HG02571 (cell line): ENCODE results near the gene CACTIN.
"Not testable (repeated sequence)": the region's sequence is repeated elsewhere in the genome, so short reads cannot be mapped to it uniquely, and the experiment has no call there.

ENCODE experiments used
- ATAC-seq: cut with Tn5 transposase; IDR thresholded peaks from one replicate; pipeline ENCODE4 v1.9.1; 2021; ENCODE audit warnings: mild to moderate bottlenecking, moderate library complexity; ENCODE audit not compliant: unreplicated experiment

The CACTIN gene

GRCh38 chr19:3628766-3629165 is 2.2 kb upstream of the CACTIN start:
- not testable (repeated sequence) for ATAC-seq

DNA sequence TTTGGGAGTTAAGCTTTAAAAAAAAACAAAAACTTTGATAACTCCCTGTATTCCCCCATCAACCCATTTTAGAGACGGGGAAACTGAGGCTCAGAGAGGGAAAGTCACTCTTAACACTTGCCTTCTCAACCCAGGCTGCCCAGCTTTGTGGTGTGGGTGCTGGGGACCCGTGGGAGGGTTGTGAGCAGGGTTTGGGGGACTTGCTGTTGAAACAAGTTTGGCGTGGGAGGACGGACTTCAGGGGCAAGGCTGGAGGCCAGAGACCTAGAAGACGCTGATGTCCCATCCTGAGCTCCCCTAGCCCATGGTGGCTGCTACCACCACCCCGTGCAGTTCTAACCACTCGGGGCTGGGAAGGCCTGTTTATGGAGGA is 747 bp upstream of the CACTIN start:
- ATAC-seq = no peak

DNA sequence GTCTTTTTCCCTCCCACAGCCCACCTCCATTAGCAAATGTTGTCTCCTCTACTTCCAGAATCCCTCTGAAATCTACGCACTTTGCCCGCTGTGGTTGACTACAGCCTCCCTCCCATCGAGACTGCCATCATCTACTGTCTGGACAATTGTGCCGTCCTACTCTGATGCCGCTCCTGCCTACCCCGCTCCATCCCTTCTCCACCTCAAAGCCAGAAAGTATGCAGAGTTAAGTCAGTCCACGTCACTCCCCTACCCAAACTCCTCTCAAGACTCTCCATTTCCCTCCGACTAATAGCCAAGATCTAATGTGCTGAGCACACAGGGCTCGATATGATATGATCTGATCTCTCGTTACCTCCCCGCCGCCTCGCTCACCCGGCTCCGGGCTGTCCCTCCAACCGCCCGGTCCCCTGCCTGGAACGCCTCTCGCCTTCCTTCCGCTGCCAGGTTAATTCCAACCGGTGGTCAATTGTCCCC is 556 bp downstream of the CACTIN start:
- ATAC-seq = no peak

DNA sequence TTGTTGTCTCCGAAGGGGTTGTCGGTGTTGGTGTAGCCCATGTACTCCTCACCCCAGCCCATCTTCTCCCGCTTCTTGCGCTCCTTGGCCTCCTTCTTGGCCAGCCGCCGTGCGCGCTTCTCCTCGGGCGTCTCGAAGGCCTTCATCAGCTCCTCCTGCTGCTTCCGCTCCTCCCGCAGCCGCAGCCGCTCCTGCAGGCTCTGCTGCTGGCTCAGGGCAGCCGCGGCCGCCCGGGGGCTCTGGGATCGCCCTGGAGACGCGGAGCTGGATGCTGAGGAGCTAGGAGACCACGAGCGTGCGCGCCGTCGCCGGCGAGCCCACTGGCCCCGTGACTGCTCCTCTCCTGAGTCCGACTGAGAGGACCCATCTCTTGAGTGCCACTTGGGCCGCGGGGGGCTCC is 2.9 kb downstream of the CACTIN start:
- ATAC-seq = no peak

DNA sequence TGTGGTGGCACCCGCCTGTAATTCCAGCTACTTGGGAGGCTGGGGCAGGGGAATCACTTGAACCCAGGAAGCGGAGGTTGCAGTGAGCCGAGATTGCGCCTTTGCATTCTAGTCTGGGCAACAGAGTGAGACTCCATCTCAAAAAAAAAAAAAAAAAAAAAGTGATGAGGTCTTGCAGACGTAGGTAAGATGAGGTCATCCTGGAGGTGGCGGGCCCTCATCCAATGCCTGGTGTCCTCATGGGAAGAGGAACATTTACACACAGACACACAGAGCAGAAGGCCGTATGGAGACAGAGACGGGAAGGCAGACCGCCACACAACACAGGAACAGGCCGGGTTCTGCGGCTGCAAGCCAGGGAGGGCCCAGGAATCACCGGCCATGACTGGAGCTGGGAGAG is 4.4 kb downstream of the CACTIN start:
- ATAC-seq = no peak

- no peak for ATAC-seq
These were observed 4.9 kb downstream of the CACTIN start for GRCh38 chr19:3621689-3622088.

DNA sequence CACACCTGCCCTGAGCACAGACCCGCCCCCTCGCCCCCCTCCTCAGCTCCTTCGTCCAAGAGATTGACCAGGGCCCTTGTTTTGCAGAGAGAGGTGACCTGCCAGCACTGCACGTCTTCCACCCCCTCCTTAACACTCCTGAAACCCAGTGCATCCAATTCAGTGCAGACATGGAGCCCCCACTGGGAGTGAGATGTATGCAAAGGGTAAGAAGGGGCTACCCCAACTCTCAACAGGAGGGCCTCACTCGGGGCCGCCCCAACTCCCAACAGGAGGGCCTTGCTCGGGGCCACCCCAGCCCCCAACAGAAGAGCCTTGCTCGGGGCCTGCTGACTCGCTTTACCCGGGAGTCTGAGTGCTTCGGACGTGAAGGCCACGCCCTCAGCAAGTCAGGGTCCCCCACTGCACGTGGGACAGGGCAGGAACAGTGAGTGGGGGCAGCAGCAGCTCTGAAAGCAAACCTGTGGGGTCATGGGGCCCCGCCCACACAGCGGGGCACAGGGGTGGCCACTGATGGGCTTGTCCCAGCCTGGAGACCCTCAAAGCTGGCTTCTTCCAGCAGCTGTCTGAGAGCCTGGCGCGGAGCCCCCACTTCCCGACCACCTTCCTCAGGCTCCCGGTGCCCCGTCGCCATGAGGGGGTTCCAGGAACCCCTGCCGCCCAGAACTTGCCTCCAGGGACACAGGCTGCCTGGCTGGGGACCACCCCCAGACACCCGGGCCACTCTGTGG is 5.6 kb downstream of the CACTIN start:
- ATAC-seq = no peak

GRCh38 chr19:3620145-3620816 is 6.3 kb downstream of the CACTIN start:
- no peak for ATAC-seq

DNA sequence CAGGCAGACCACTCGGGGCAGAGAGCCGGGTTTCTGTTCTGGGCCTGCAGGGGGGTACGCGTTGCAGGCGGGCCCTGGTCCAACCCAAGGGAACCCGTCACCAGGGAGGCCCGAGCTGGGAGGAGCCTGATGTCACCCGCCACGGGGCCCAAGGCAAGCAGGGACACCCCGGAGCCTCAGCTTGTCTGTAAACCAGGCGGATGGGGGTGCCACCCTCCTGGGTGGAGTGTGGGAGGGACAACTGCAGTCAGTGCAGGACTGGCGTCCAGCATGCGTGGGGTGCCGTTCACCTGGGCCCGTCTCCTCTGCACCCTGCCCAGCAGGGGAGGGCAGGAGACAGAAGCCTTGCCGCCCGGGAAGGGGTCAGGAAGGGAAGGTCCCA is 7.0 kb downstream of the CACTIN start:
- no peak for ATAC-seq

GRCh38 chr19:3618811-3619630 is 7.6 kb downstream of the CACTIN start:
- ATAC-seq = no peak

DNA sequence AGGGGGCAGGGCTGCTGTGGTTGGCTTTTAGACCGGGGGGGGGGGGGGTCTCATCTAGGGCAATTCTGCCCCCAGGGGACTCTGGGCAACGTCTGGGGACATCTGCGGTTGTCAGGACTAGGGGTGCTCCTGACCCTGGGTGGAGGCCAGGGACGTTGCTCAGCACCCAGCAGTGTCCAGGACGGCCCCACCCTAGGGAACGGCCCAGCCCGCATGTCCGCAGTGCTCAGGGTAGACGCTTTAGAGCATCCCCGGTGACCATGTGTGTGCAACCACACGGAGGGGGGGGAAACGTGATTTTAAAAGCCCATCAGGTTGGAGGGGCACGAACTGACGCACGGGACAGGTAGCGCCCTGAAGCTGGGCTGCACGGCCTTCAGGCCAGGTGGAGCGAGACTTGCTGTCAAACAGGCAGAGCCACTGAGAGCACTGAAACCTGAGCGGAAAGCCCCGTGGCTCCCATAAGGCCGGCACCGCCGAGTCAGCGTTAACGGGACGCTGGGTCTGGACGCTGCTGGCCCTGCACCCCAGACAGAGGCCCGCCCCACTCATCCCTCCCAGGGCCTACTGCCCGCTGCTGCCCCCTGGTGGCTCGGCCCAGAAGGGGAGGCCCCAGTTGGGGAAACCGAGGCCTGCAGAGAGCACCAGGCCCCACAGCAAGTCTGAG is 8.3 kb downstream of the CACTIN start:
- ATAC-seq = no peak

GRCh38 chr19:3617463-3617862 is 9.1 kb downstream of the CACTIN start:
- no peak for ATAC-seq

GRCh38 chr19:3615524-3616135 is 11.0 kb downstream of the CACTIN start:
- ATAC-seq = no peak

DNA sequence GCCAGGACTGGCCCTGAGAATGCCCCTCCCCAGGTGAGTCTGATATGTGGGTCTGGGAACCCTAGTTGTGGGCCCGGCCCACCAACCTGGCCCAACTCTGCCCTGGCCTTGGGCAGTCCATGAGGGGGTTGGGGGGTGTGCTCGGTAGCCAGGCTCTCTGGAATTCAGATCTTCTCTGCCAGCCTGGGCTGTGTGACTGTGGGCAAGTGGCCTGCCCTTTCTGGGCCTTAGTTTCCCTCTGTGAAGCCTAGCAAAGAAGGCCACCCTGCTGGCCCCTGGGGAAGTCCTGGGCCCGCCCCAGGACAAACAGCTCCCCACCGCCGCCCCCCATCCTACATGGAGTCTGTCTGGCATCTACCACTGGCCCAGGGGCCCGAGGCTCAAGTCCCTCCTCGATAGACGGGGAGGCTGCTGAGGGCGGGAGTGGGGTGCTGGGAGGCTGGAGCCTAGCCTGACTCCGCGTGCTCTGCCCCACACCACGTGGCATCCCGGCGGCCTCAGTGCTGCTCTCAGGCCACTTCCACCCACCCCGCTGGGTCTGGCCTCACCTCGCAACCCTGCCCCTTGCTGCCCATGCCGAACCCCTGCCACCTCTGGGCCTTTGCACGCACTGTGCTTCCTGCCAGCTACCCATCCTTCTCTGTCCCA is 11.6 kb downstream of the CACTIN start:
- no peak for ATAC-seq

GRCh38 chr19:3613818-3614661 is 12.6 kb downstream of the CACTIN start:
- ATAC-seq = no peak

DNA sequence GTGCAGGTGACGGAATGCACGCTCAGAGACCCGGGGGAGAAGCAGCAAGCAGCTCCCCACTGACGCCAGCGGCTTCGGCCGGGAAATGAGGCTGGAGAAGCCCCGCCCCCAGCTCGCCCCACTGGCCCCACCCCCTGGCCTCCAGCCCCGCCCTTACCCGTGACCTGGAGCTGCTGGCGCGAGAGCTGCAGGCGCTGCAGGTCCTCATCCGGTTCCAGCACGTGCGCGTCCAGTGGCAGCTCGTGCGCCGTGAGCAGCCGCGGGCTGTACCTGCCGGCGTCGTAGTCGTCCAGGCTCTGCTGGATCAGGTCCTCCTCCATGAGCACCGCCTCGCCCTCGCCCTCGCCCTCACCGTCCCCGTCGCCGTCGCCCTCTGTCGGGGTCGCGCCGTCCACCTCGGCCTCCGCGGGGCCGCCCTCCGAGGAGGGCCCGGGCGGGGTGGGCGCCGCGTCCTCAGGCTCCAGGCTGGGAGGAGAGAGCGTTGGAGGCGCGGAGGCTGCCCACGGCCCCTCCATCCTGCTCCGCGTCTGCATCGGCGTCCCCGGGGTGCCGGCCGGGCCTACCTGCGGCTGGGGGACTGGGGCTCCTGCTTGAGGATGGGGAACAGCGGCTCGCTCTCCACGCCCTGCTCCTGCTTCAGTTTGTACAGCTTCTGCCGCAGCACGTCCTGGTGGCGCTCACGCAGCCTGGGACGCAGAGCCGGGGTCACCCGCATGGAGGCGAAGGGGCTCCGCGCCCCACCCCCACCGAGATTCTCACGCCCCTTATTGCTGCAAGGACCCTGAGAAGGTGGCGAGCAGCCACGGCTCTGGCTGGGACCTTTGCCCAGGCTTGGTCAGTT is 13.5 kb downstream of the CACTIN start:
- ATAC-seq = no peak

DNA sequence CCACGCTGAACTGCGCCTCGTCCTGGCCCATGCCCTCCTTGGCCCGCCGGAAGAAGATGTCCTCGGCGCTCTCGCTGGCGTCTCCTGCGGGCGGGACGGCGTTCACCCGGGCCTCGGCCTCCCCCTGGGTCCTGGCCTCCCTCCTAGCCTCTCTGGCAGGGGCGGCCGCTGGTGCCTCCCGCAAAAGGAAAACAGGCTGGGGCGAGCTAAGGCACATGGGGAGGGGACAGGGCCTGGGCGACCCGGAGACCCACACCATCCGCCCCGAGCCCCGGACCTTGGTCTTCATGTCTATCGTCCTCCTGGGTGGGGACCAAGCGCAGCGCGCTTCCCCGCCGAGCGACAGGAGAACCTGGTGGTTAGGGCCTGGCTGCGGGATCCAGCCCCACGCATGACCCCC is 14.3 kb downstream of the CACTIN start:
- no peak for ATAC-seq

DNA sequence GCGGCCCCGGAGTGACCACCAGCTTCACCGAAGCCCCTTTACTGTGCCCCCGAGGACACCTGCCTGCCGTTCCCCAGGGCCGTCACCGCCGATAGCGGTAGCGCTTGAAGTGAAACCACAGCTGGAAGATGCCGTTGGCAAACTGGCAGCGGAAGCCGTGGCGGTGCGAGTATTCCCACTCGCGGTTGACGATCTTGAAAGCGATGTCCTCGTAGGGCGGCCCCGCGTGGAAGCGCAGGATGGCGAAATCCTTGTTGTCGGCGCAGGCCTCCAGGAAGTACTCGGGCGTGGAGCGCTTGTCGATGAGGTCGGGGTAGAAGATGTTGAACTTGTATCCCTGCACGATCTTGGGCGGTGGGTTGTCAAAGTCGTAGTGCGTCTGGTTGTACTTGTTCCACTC is 14.7 kb downstream of the CACTIN start:
- no peak for ATAC-seq
